Measurements from ENCODE around the gene ZNF366.

The ZNF366 gene

DNA sequence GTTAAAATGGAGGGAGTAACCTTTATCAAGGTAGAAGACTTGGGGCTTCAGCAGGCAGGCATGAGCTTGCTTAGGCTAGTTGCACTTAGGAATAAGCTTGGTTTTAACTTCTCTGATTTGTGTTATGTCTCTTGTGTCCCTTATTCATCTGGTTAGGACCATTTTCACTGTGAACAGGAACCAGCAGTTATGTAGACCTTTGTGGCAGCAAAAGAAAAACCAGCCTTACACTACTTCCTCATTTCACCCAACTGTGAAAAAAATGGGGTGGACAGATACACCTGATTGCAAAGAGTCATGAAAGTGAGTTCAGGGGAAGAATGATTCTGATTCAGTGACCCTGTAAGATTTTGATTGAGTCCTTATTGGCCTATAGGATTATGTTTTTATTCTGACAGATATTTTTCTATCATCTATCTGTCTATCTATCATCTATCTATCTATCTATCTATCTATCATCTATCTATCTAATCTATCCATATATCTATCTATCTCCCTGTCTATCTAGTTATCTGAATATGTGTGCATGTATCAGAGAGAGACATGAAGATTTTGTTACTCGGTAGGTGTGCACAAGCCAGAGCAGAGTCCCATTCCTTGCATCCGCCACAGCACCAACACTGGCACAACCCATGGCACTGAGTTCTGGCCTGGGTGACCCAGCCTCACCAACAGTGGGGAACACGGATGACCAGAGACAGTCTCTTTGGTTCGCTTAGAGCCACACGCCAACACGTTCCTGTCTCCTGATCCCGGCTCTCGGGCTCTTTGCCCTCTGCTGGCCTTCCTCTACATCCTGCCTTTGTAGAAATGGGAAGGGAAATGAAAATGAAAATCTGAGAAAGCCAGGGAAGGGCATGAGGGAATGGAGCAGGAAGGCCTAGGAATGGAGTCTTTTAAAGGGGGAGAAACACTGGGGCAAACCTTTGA, 1.3 kb upstream of the ZNF366 start:
- ChIA-PET POLR2A (ENCODE audit: low non-redundant PET) (no interaction called here), CTCF (no interaction called here)
- DNase-seq (ENCODE audit: low spot score): no peak
- TF ChIP-seq, protein P1, sequence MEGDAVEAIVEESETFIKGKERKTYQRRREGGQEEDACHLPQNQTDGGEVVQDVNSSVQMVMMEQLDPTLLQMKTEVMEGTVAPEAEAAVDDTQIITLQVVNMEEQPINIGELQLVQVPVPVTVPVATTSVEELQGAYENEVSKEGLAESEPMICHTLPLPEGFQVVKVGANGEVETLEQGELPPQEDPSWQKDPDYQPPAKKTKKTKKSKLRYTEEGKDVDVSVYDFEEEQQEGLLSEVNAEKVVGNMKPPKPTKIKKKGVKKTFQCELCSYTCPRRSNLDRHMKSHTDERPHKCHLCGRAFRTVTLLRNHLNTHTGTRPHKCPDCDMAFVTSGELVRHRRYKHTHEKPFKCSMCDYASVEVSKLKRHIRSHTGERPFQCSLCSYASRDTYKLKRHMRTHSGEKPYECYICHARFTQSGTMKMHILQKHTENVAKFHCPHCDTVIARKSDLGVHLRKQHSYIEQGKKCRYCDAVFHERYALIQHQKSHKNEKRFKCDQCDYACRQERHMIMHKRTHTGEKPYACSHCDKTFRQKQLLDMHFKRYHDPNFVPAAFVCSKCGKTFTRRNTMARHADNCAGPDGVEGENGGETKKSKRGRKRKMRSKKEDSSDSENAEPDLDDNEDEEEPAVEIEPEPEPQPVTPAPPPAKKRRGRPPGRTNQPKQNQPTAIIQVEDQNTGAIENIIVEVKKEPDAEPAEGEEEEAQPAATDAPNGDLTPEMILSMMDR (conservative IDR thresholded peaks at IDR 0.05; ENCODE audit: low read depth): no peak
- H3K27ac ChIP-seq: no peak overlapping the region

DNA sequence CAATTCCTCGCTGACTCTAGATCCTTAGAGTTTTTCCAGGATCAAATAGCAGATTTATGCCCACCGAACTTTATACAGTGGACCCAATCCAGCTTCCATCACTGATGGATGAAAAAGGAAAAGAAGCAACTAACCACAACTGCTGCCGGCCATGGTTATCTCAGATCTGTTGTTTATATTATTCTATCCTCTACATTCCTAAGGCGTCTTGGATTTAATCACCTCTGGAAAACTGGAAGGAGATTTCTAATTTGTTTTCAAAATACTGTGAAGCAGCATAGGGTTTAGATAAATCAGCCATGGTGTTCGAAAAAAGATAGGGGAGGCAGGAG, 663 bp upstream of the ZNF366 start:
- H3K27ac ChIP-seq: no peak overlapping the region
- ChIA-PET POLR2A (ENCODE audit: low non-redundant PET) (no interaction called here), CTCF (interaction anchor here (0.8 kb wide), 1 partner anchor 1547 kb away, joined by 3 read pairs; no protein-coding TSS in a partner anchor)
- no peak for DNase-seq (ENCODE audit: low spot score)
- TF ChIP-seq, protein P1 (conservative IDR thresholded peaks at IDR 0.05; ENCODE audit: low read depth): no peak

DNA sequence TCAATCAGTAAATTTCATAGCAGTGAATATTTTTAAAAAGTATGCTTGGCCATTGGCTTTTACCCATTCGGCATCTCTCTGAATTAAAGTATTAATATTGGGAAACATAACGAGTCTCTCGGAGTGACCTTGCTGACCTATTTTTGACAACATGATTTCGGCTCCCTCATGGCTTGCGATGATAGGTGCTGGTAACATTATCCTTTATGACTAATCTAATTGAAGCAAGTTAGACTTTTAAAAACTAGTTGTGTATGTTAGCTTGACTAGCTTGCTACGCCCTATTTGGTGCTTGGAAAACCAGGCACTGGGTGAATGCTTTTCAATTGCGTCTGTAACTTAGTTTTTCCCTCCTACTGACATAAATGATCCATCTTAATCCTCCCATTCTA, 1.1 kb downstream of the ZNF366 start:
- POLR2A ChIA-PET (ENCODE audit: low non-redundant PET): no interaction called here
- H3K27ac ChIP-seq: no peak overlapping the region
- TF ChIP-seq, protein P1 (conservative IDR thresholded peaks at IDR 0.05; ENCODE audit: low read depth): no peak
- CTCF ChIA-PET: interaction anchor here (1.2 kb wide), 1 partner anchor 18 kb away, joined by 3 read pairs; no protein-coding TSS in a partner anchor
- DNase-seq (ENCODE audit: low spot score): no peak

DNA sequence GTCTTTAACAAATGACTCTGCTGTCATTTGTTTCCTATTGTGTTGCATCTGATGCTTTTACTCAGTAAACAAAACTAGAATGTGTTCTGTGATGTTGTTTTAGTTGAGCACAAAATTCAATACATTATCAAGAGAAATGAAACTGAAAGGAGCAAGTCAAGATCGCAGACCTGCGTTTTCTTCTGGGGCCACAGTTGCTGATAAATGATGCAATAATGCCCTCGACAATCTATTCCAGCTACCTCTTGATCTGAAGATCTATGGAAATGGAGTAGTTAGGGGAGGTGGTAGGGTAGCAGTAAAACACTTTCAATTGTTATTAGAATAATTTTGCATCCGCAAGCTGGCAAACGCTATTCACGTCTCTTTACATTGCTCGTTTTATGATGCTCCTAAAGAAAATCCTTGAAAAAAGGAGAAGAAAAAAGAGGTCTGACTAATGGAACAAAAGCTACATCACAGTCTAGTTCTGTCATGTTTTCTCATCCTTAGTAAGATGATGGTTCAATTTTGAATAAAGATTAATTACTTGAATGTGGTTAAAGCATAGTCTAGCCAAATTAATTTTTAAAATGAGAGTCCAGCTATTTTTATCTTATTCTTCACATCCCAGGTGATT, 1.6 kb downstream of the ZNF366 start:
- POLR2A ChIA-PET (ENCODE audit: low non-redundant PET): no interaction called here
- H3K27ac ChIP-seq: no peak overlapping the region
- DNase-seq (ENCODE audit: low spot score): no peak
- CTCF ChIA-PET: interaction anchor here (0.7 to 1.2 kb wide), 2 partner anchors 19 to 139 kb away, joined by 3 read pairs; no protein-coding TSS in a partner anchor
- TF ChIP-seq, protein P1 (conservative IDR thresholded peaks at IDR 0.05; ENCODE audit: low read depth): no peak

DNA sequence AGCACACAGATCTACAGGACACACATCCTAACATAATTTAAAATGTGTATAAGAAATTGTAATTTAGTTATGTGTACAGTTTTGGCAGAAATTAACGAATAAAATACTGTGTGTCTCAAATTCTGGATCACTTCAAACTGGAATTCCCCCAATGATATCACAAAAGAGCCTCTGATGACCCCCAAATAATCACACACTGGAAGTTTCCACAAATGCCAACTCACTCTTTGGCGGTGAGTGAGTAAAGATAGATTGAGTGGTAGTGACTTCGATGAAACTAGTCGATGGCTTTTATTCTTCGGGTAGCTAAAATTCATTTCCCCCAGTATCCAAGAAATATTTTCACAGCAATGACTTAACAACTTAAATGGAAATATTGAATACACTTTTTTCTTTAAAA, 2.2 kb downstream of the ZNF366 start:
- H3K27ac ChIP-seq: no peak overlapping the region
- CTCF ChIA-PET: interaction anchor here (0.7 to 1.2 kb wide), 2 partner anchors 19 to 591 kb away, joined by 3 read pairs; no protein-coding TSS in a partner anchor
- POLR2A ChIA-PET (ENCODE audit: low non-redundant PET): no interaction called here
- TF ChIP-seq, protein P1 (conservative IDR thresholded peaks at IDR 0.05; ENCODE audit: low read depth): no peak
- DNase-seq (ENCODE audit: low spot score): no peak

DNA sequence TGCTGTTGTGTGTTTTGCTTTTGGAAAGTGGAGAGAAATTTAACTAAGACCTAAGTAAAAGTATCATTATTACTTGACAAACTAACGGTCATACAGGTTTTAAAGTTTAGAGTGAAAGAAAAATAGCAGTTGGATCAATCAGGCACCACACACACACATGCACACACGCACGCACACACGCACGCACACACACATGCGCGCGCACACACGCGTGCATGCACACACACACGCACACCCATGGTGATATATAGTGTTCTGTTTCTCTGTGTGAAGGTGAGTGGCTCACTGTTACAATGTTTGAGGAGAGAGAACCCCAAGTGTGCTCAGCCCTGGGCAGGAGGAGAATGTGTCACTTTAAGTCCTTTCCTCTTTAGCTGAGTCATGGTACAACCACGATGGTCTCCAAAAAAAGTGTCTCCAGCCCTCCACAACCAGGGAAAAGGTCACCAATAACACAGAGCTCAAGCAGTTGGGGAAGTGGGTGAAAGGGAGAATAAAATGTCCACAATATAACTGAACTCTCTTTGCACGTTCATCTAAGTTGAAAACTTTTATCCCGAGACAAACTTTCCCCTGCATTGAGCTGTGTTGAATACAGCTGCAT, 3.2 kb downstream of the ZNF366 start:
- CTCF ChIA-PET: no interaction called here
- no peak overlapping the region for H3K27ac ChIP-seq
- DNase-seq (ENCODE audit: low spot score): no peak
- TF ChIP-seq, protein P1 (conservative IDR thresholded peaks at IDR 0.05; ENCODE audit: low read depth): no peak
- POLR2A ChIA-PET (ENCODE audit: low non-redundant PET): no interaction called here

Measured in RWPE1 (cell line).